Fibroblast of lung (primary cell): ENCODE data around the gene MTMR3. TPM values are rescaled to one million over a fixed set of nuclear protein-coding genes. Genes with fewer than 3 reads are reported as not detected.
A peak's percentile ranks its signal among the peaks of the same experiment; 100 is the strongest.

ENCODE experiments used
- DNase-seq, 2 donors: peaks; one replicate each; pipeline versions ENCODE4 v3.0.0 to v3.0.0-alpha.2; 2010; ENCODE audit warnings: low read depth in 2 of 2
- H2AFZ ChIP-seq: 2 replicates; pipeline ENCODE4 v1.5.1; 2012; ENCODE audit warnings: low read length, control low read depth, inconsistent platforms
- H3K27ac ChIP-seq: 2 replicates; pipeline ENCODE4 v1.5.1; 2011; ENCODE audit warnings: low read length, control low read depth; ENCODE audit not compliant: insufficient read depth
- H3K27me3 ChIP-seq: 2 replicates; pipeline ENCODE4 v1.5.1; 2011; ENCODE audit warnings: mild to moderate bottlenecking, low read length; ENCODE audit not compliant: control insufficient read depth, insufficient read depth
- H3K36me3 ChIP-seq: 2 replicates; pipeline ENCODE4 v1.5.1; 2011; ENCODE audit warnings: low read length; ENCODE audit not compliant: control insufficient read depth, insufficient read depth
- H3K4me1 ChIP-seq: 2 replicates; pipeline ENCODE4 v1.5.1; 2011; ENCODE audit warnings: low read length; ENCODE audit not compliant: control insufficient read depth, insufficient read depth; ENCODE audit errors: extremely low read depth
- H3K4me2 ChIP-seq: 2 replicates; pipeline ENCODE4 v1.5.1; 2011; ENCODE audit warnings: low read length, control low read depth; ENCODE audit not compliant: insufficient read depth; ENCODE audit errors: extremely low read depth
- H3K4me3 ChIP-seq, 4 experiments: fragments of 200-600 bp in 1 of 4; sonication (generic) in 1 of 4; replicated peaks in 1 of 4; 2 replicates each; pipeline ENCODE4 v1.5.1; 2011 to 2016; ENCODE audit warnings: low read length in 4 of 4, low read depth in 3 of 4, mild to moderate bottlenecking in 3 of 4, control low read depth in 2 of 4, inconsistent platforms in 1 of 4, mixed read lengths in 1 of 4; ENCODE audit not compliant: insufficient read depth in 1 of 4; ENCODE audit errors: control extremely low read depth in 1 of 4
- H3K79me2 ChIP-seq: 2 replicates; pipeline ENCODE4 v1.5.1; 2012; ENCODE audit warnings: mild to moderate bottlenecking, low read length, inconsistent platforms; ENCODE audit not compliant: control insufficient read depth, insufficient read depth
- H3K9ac ChIP-seq: 2 replicates; pipeline ENCODE4 v1.5.1; 2011; ENCODE audit warnings: mild to moderate bottlenecking, low read length, control low read depth; ENCODE audit not compliant: insufficient read depth
- H3K9me3 ChIP-seq: 2 replicates; pipeline ENCODE4 v1.5.1; 2012; ENCODE audit warnings: low read depth, low read length; ENCODE audit not compliant: control insufficient read depth, insufficient read depth
- H4K20me1 ChIP-seq: 2 replicates; pipeline ENCODE4 v1.5.1; 2011; ENCODE audit warnings: low read length; ENCODE audit not compliant: control insufficient read depth, insufficient read depth; ENCODE audit errors: extremely low read depth
- EZH2 ChIP-seq: IDR thresholded peaks from 2 replicates; pipeline ENCODE4 v1.5.1; 2012; ENCODE audit warnings: low read length, control low read depth, mild to moderate bottlenecking; ENCODE audit errors: missing control alignments
- polyA plus RNA-seq, 2 donors: library from polyadenylated mRNA; depleted of rRNA in 1 of 2; stranded (reverse) in 1 of 2; unstranded in 1 of 2; fragments of >200 nt; gene quantifications; 2 replicates each; pipeline ENCODE4 v1.2.1, GENCODE V29; 2011 to 2012; ENCODE audit warnings: missing spikeins in 1 of 2
- total RNA-seq: library from RNA; depleted of rRNA; stranded (reverse); fragments of >200 nt; gene quantifications from 2 replicates; pipeline ENCODE4 v1.2.1, GENCODE V29; 2014
- TF ChIP-seq, protein P1 (sequence below), 2 donors: IDR thresholded peaks in 1 of 2; conservative IDR thresholded peaks in 1 of 2; 1 replicate in 1 of 2; 2 replicates in 1 of 2; pipeline ENCODE4 v1.5.1; 2011 to 2012; ENCODE audit warnings: low read length in 2 of 2, control low read depth in 1 of 2, inconsistent platforms in 1 of 2, low read depth in 1 of 2, mild to moderate bottlenecking in 1 of 2

Gene MTMR3
- total and polyA plus RNA-seq, 2 donors (not counting 1 experiment from before 2014, with no cell fraction given), result 15.0 to 31.2 TPM

GRCh38 chr22:29904020-29904419, 21.0 kb downstream of the MTMR3 start:
- Histone ChIP-seq H4K20me1 (no peaks in the 10 kb centered on the region), H3K27ac (no peak overlapping the region), H3K36me3 (no peaks in the 10 kb centered on the region), H3K79me2 (peaks cover 39% of the 10 kb centered on the region), H3K4me1 (peaks cover 8% of the 10 kb centered on the region), H3K9me3 (no peaks in the 10 kb centered on the region), H3K4me3 (no peak overlapping the region), H3K4me2 (no peak overlapping the region), H3K9ac (no peak overlapping the region), H2AFZ (no peak overlapping the region), H3K27me3 (no peaks in the 10 kb centered on the region)
- no peak for TF ChIP-seq EZH2
- TF ChIP-seq, protein P1, sequence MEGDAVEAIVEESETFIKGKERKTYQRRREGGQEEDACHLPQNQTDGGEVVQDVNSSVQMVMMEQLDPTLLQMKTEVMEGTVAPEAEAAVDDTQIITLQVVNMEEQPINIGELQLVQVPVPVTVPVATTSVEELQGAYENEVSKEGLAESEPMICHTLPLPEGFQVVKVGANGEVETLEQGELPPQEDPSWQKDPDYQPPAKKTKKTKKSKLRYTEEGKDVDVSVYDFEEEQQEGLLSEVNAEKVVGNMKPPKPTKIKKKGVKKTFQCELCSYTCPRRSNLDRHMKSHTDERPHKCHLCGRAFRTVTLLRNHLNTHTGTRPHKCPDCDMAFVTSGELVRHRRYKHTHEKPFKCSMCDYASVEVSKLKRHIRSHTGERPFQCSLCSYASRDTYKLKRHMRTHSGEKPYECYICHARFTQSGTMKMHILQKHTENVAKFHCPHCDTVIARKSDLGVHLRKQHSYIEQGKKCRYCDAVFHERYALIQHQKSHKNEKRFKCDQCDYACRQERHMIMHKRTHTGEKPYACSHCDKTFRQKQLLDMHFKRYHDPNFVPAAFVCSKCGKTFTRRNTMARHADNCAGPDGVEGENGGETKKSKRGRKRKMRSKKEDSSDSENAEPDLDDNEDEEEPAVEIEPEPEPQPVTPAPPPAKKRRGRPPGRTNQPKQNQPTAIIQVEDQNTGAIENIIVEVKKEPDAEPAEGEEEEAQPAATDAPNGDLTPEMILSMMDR (conservative IDR thresholded peaks at IDR 0.05 in 1 of 2, IDR thresholded peaks at IDR 0.05 in 1 of 2; ENCODE audit: low read depth in 1 of 2, low read length in 2 of 2), result no peak
- peak in 1 of 2 donors; percentile 25 for DNase-seq

DNA sequence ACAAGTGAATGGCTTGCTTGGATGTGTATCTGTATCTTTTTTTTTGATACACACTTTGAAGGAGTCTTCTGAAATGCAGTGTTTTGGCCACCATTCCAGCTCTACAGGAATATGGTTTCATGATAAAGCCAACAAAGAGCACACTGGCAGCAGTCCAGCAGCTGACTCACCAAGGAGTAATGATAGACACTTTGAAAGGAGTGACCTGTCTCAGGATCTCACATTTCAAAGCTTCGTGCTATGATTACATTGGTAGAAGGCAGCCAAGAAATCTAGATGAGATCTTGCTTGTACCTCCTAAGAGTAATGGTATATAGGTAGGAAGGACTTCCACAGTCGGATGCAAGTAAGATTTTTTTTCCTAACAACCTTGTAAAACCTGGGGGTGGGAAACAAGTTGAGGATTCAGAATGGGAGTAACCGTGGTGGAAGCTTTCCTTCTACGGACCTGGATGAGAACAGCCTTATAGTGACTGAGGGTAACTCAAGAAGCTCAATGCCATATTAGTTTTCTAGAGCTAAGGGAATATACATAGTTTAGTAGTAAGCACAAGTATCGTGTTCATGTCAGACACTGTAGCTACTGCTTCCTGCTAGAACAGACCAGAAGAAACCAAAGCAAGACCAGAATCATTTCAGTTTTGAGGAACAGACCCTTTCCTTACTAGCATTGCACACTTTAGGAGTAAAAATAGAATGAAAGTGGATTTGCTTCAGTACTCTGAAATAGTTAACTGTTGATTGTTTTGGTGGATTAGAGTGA, 25.0 kb downstream of the MTMR3 start:
- peaks cover 11% of the 10 kb centered on the region for H3K4me1 ChIP-seq
- no peaks in the 10 kb centered on the region for H3K9me3 ChIP-seq
- H3K4me2 ChIP-seq, result peak overlapping the region; percentile 51
- no peaks in the 10 kb centered on the region for H3K27me3 ChIP-seq
- no peaks in the 10 kb centered on the region for H4K20me1 ChIP-seq
- H3K9ac ChIP-seq, result no peak overlapping the region
- H3K27ac ChIP-seq, result peak overlapping the region; percentile 50
- no peak overlapping the region for H3K4me3 ChIP-seq
- H3K36me3 ChIP-seq, result no peaks in the 10 kb centered on the region
- peaks cover 40% of the 10 kb centered on the region for H3K79me2 ChIP-seq
- H2AFZ ChIP-seq, result no peak overlapping the region
- TF ChIP-seq, protein P1 (conservative IDR thresholded peaks at IDR 0.05 in 1 of 2, IDR thresholded peaks at IDR 0.05 in 1 of 2; ENCODE audit: low read depth in 1 of 2, low read length in 2 of 2), result no peak
- no peak for TF ChIP-seq EZH2
- peak; percentile 94 to 98 for DNase-seq

- H3K27me3 ChIP-seq, result no peaks in the 10 kb centered on the region
- no peak overlapping the region for H3K9ac ChIP-seq
- H3K4me3 ChIP-seq, result no peak overlapping the region
- DNase-seq, result no peak
- H3K4me2 ChIP-seq, result peak overlapping the region; percentile 65
- no peak overlapping the region for H2AFZ ChIP-seq
- no peaks in the 10 kb centered on the region for H3K9me3 ChIP-seq
- no peaks in the 10 kb centered on the region for H3K36me3 ChIP-seq
- H3K4me1 ChIP-seq, result peaks cover 25% of the 10 kb centered on the region
- H3K27ac ChIP-seq, result no peak overlapping the region
- TF ChIP-seq EZH2, result no peak
- TF ChIP-seq, protein P1 (conservative IDR thresholded peaks at IDR 0.05 in 1 of 2, IDR thresholded peaks at IDR 0.05 in 1 of 2; ENCODE audit: low read depth in 1 of 2, low read length in 2 of 2), result no peak
- no peaks in the 10 kb centered on the region for H4K20me1 ChIP-seq
- H3K79me2 ChIP-seq, result peaks cover 37% of the 10 kb centered on the region
Measured at GRCh38 chr22:29912141-29912540, 29.2 kb downstream of the MTMR3 start.
